ENCODE data around the gene MOB1B. TPM values are rescaled to one million over a fixed set of nuclear protein-coding genes. Genes with fewer than 3 reads are reported as not detected.
"Not testable (repeated sequence)": the region's sequence is repeated elsewhere in the genome, so short reads cannot be mapped to it uniquely, and the experiment has no call there.

Gene MOB1B
- total RNA-seq, 1 experiment from 2014 or later = 9.2 TPM

GRCh38 chr4:70948665-70949260, 46.6 kb downstream of the MOB1B start:
- DNase-seq (ENCODE audit: extremely low read depth, low read depth) = no peak

- DNase-seq (ENCODE audit: extremely low read depth, low read depth) = no peak
Observed at GRCh38 chr4:70954032-70954431, 51.9 kb downstream of the MOB1B start.

- DNase-seq (ENCODE audit: extremely low read depth, low read depth) = no peak
Observed at GRCh38 chr4:70956549-70957210, 54.5 kb downstream of the MOB1B start.

- DNase-seq (ENCODE audit: extremely low read depth, low read depth) = no peak
Observed at GRCh38 chr4:70958681-70959080, 56.5 kb downstream of the MOB1B start.

- no peak for DNase-seq (ENCODE audit: extremely low read depth, low read depth)
Observed at GRCh38 chr4:70969076-70969475, 66.9 kb downstream of the MOB1B start.

- no peak for DNase-seq (ENCODE audit: extremely low read depth, low read depth)
Observed at GRCh38 chr4:70976252-70976651, 74.1 kb downstream of the MOB1B start.

GRCh38 chr4:70979445-70980008, 77.4 kb downstream of the MOB1B start:
- no peak for DNase-seq (ENCODE audit: extremely low read depth, low read depth)

- no peak for DNase-seq (ENCODE audit: extremely low read depth, low read depth)
Observed at GRCh38 chr4:70980196-70980595, 78.0 kb downstream of the MOB1B start.

- no peak for DNase-seq (ENCODE audit: extremely low read depth, low read depth)
Observed at GRCh38 chr4:70984106-70984505, 81.9 kb downstream of the MOB1B start.

GRCh38 chr4:70984589-70984988, 82.4 kb downstream of the MOB1B start:
- no peak for DNase-seq (ENCODE audit: extremely low read depth, low read depth)

GRCh38 chr4:70991596-70991995, 89.4 kb downstream of the MOB1B start:
- no peak for DNase-seq (ENCODE audit: extremely low read depth, low read depth)

- DNase-seq (ENCODE audit: extremely low read depth, low read depth) = no peak
Observed at GRCh38 chr4:70992391-70992881, 90.3 kb downstream of the MOB1B start.

- DNase-seq (ENCODE audit: extremely low read depth, low read depth) = peak; percentile 75
Observed at GRCh38 chr4:70993181-70994068, 91.3 kb downstream of the MOB1B start, which contains the start of gene DCK. Gene DCK (plus strand): TSS chr4:70993649. CDS start chr4:70993836, 187 bp downstream.

- no peak for DNase-seq (ENCODE audit: extremely low read depth, low read depth)
Observed at GRCh38 chr4:70994069-70994366, 91.8 kb downstream of the MOB1B start.

- DNase-seq (ENCODE audit: extremely low read depth, low read depth) = no peak
Observed at GRCh38 chr4:70994387-70995099, 92.4 kb downstream of the MOB1B start.

- no peak for DNase-seq (ENCODE audit: extremely low read depth, low read depth)
Observed at GRCh38 chr4:70996018-70996360, 93.8 kb downstream of the MOB1B start.

GRCh38 chr4:70997036-70997435, 94.9 kb downstream of the MOB1B start:
- DNase-seq (ENCODE audit: extremely low read depth, low read depth) = no peak

GRCh38 chr4:70997546-70997945, 95.4 kb downstream of the MOB1B start:
- no peak for DNase-seq (ENCODE audit: extremely low read depth, low read depth)

- not testable (repeated sequence) for DNase-seq (ENCODE audit: extremely low read depth, low read depth)
Observed at GRCh38 chr4:70999639-71000038, 97.5 kb downstream of the MOB1B start.

- DNase-seq (ENCODE audit: extremely low read depth, low read depth) = not testable (repeated sequence)
Observed at GRCh38 chr4:71001363-71001762, 99.2 kb downstream of the MOB1B start.
